ENCODE results near the gene MLLT10.
"Not testable (repeated sequence)": the region's sequence is repeated elsewhere in the genome, so short reads cannot be mapped to it uniquely, and the experiment has no call there.

Gene MLLT10

GRCh38 chr10:21584834-21585530 is 51.0 kb downstream of the MLLT10 start:
- H3K36me3 ChIP-seq (ENCODE audit: insufficient read depth, low read length), result peaks cover 32% of the 10 kb centered on the region; the same call in 1 of the 2 replicates

GRCh38 chr10:21587391-21587790 is 53.4 kb downstream of the MLLT10 start:
- H2AFZ ChIP-seq (ENCODE audit: low read depth, low read length), result no peak overlapping the region
- no peak overlapping the region for H3K9ac ChIP-seq (ENCODE audit: low read depth, low read length)
- DNase-seq, result no peak
- peaks cover 81% of the 10 kb centered on the region for H3K79me2 ChIP-seq (ENCODE audit: insufficient read depth, low read length)
- H3K9me3 ChIP-seq (ENCODE audit: insufficient read depth, low read length, severe bottlenecking), result no peaks in the 10 kb centered on the region
- no peaks in the 10 kb centered on the region for H3K27me3 ChIP-seq (ENCODE audit: insufficient read depth, low read length, poor library complexity)
- no peak overlapping the region for H3K4me3 ChIP-seq (ENCODE audit: low read depth in 1 of 2, low read length in 2 of 2)
- no peak for ATAC-seq (ENCODE audit: insufficient read depth, low read depth)
- H3K4me2 ChIP-seq (ENCODE audit: insufficient read depth, low read length), result no peak overlapping the region
- no peak overlapping the region for H3K27ac ChIP-seq (ENCODE audit: low read length)
- no peaks in the 10 kb centered on the region for H3K4me1 ChIP-seq (ENCODE audit: insufficient read depth, low read length)
- H3K36me3 ChIP-seq (ENCODE audit: insufficient read depth, low read length), result peaks cover 36% of the 10 kb centered on the region; the same call in 1 of the 2 replicates
- TF ChIP-seq CTCF (IDR thresholded peaks at IDR 0.05; ENCODE audit: borderline replicate concordance, extremely low read depth, low read length, poor library complexity, severe bottlenecking) (no peak), EZH2 (IDR thresholded peaks at IDR 0.05; ENCODE audit: borderline replicate concordance, low read depth, low read length, severe bottlenecking) (no peak)
- peaks cover 7% of the 10 kb centered on the region; the same call in 1 of the 2 replicates for H4K20me1 ChIP-seq (ENCODE audit: insufficient read depth, low read length)

More at GRCh38 chr10:21584834-21585530, 51.0 kb downstream of the MLLT10 start:
- Histone ChIP-seq H3K4me1 (ENCODE audit: insufficient read depth, low read length) (no peaks in the 10 kb centered on the region), H3K27ac (ENCODE audit: low read length) (no peak overlapping the region), H3K27me3 (ENCODE audit: insufficient read depth, low read length, poor library complexity) (no peaks in the 10 kb centered on the region), H4K20me1 (ENCODE audit: insufficient read depth, low read length) (peaks cover 13% of the 10 kb centered on the region; the same call in 1 of the 2 replicates), H3K4me3 (ENCODE audit: low read depth in 1 of 2, low read length in 2 of 2) (no peak overlapping the region), H3K79me2 (ENCODE audit: insufficient read depth, low read length) (peaks cover 80% of the 10 kb centered on the region), H3K9ac (ENCODE audit: low read depth, low read length) (no peak overlapping the region), H3K9me3 (ENCODE audit: insufficient read depth, low read length, severe bottlenecking) (no peaks in the 10 kb centered on the region), H2AFZ (ENCODE audit: low read depth, low read length) (no peak overlapping the region), H3K4me2 (ENCODE audit: insufficient read depth, low read length) (no peak overlapping the region)
- DNase-seq (no peak), ATAC-seq (ENCODE audit: insufficient read depth, low read depth) (no peak)
- TF ChIP-seq EZH2 (IDR thresholded peaks at IDR 0.05; ENCODE audit: borderline replicate concordance, low read depth, low read length, severe bottlenecking) (no peak), CTCF (IDR thresholded peaks at IDR 0.05; ENCODE audit: borderline replicate concordance, extremely low read depth, low read length, poor library complexity, severe bottlenecking) (no peak)

GRCh38 chr10:21588159-21588558 is 54.1 kb downstream of the MLLT10 start:
- Histone ChIP-seq H3K36me3 (ENCODE audit: insufficient read depth, low read length) (peaks cover 31% of the 10 kb centered on the region; the same call in 1 of the 2 replicates), H3K79me2 (ENCODE audit: insufficient read depth, low read length) (peaks cover 81% of the 10 kb centered on the region)
- H3K27me3 ChIP-seq (ENCODE audit: insufficient read depth, low read length, poor library complexity); DNase-seq; ATAC-seq (ENCODE audit: insufficient read depth, low read depth); H3K27ac ChIP-seq (ENCODE audit: low read length); H3K4me1 ChIP-seq (ENCODE audit: insufficient read depth, low read length); H3K4me3 ChIP-seq (ENCODE audit: low read depth in 1 of 2, low read length in 2 of 2); H4K20me1 ChIP-seq (ENCODE audit: insufficient read depth, low read length); H3K9me3 ChIP-seq (ENCODE audit: insufficient read depth, low read length, severe bottlenecking); H3K4me2 ChIP-seq (ENCODE audit: insufficient read depth, low read length); H3K9ac ChIP-seq (ENCODE audit: low read depth, low read length); H2AFZ ChIP-seq (ENCODE audit: low read depth, low read length): not testable (repeated sequence)

GRCh38 chr10:21593986-21594385 is 60.0 kb downstream of the MLLT10 start:
- H3K9ac ChIP-seq (ENCODE audit: low read depth, low read length), result no peak overlapping the region
- H3K9me3 ChIP-seq (ENCODE audit: insufficient read depth, low read length, severe bottlenecking), result no peaks in the 10 kb centered on the region
- H3K4me2 ChIP-seq (ENCODE audit: insufficient read depth, low read length), result no peak overlapping the region
- ATAC-seq (ENCODE audit: insufficient read depth, low read depth) (no peak), DNase-seq (no peak)
- H3K79me2 ChIP-seq (ENCODE audit: insufficient read depth, low read length), result peaks cover 84% of the 10 kb centered on the region
- no peak overlapping the region for H3K4me3 ChIP-seq (ENCODE audit: low read depth in 1 of 2, low read length in 2 of 2)
- H3K36me3 ChIP-seq (ENCODE audit: insufficient read depth, low read length), result peaks cover 15% of the 10 kb centered on the region
- H3K27me3 ChIP-seq (ENCODE audit: insufficient read depth, low read length, poor library complexity), result no peaks in the 10 kb centered on the region
- no peak overlapping the region for H3K27ac ChIP-seq (ENCODE audit: low read length)
- no peaks in the 10 kb centered on the region for H3K4me1 ChIP-seq (ENCODE audit: insufficient read depth, low read length)
- H4K20me1 ChIP-seq (ENCODE audit: insufficient read depth, low read length), result peaks cover 10% of the 10 kb centered on the region; the same call in 1 of the 2 replicates
- H2AFZ ChIP-seq (ENCODE audit: low read depth, low read length), result no peak overlapping the region
- TF ChIP-seq EZH2 (IDR thresholded peaks at IDR 0.05; ENCODE audit: borderline replicate concordance, low read depth, low read length, severe bottlenecking), result no peak
- TF ChIP-seq CTCF (IDR thresholded peaks at IDR 0.05; ENCODE audit: borderline replicate concordance, extremely low read depth, low read length, poor library complexity, severe bottlenecking), result no peak

All from DND-41 (cell line).